ENCODE results near the gene IGFN1. TPM values are rescaled to one million over a fixed set of nuclear protein-coding genes. Genes with fewer than 3 reads are reported as not detected.
"Not testable (repeated sequence)": the region's sequence is repeated elsewhere in the genome, so short reads cannot be mapped to it uniquely, and the experiment has no call there.

IGFN1 gene
- total and polyA plus RNA-seq, 3 donors from 2014 or later = 8.2 to 16.4 (median 12.5) TPM

- no peaks in the 10 kb centered on the region for H3K9me3 ChIP-seq
- H3K27ac ChIP-seq = no peak overlapping the region
- H3K36me3 ChIP-seq (ENCODE audit: low read depth, missing control alignments) = no peaks in the 10 kb centered on the region
- H3K4me1 ChIP-seq = no peaks in the 10 kb centered on the region
- TF ChIP-seq CTCF (IDR thresholded peaks at IDR 0.05) = no peak
- no peak for TF ChIP-seq POLR2A (IDR thresholded peaks at IDR 0.05)
- 84 to 89% methylated on average over 4 of the region's 4 CpGs for WGBS, 2 donors
- no peak overlapping the region for H3K4me3 ChIP-seq
- intact Hi-C loops (cut with DNase I; ENCODE audit: low total_unique reads) = no loop called here
- no peaks in the 10 kb centered on the region for H3K27me3 ChIP-seq
- DNase-seq = no peak
Measured at GRCh38 chr1:201230676-201231075, 40.1 kb downstream of the IGFN1 start.

GRCh38 chr1:201239646-201240045, 49.0 kb downstream of the IGFN1 start:
- H3K4me3 ChIP-seq; DNase-seq; H3K27ac ChIP-seq; intact Hi-C loops (cut with DNase I; ENCODE audit: low total_unique reads); H3K4me1 ChIP-seq; H3K9me3 ChIP-seq; H3K36me3 ChIP-seq (ENCODE audit: low read depth, missing control alignments); H3K27me3 ChIP-seq: not testable (repeated sequence)
- WGBS, 2 donors = 89 to 90% methylated on average over 5 to 11 of the region's 11 CpGs

GRCh38 chr1:201240171-201240570, 49.5 kb downstream of the IGFN1 start:
- WGBS, 2 donors = 72 to 88% methylated on average over 3 of the region's 3 CpGs
- no peak for DNase-seq
- H3K27ac ChIP-seq = no peak overlapping the region
- intact Hi-C loops (cut with DNase I; ENCODE audit: low total_unique reads) = no loop called here
- no peaks in the 10 kb centered on the region for H3K36me3 ChIP-seq (ENCODE audit: low read depth, missing control alignments)
- no peak overlapping the region for H3K4me3 ChIP-seq
- no peaks in the 10 kb centered on the region for H3K4me1 ChIP-seq
- no peaks in the 10 kb centered on the region for H3K27me3 ChIP-seq
- H3K9me3 ChIP-seq = no peaks in the 10 kb centered on the region
- no peak for TF ChIP-seq CTCF (IDR thresholded peaks at IDR 0.05)
- TF ChIP-seq POLR2A (IDR thresholded peaks at IDR 0.05) = no peak

- Histone ChIP-seq H3K4me3 (no peak overlapping the region), H3K36me3 (ENCODE audit: low read depth, missing control alignments) (no peaks in the 10 kb centered on the region), H3K27me3 (no peaks in the 10 kb centered on the region), H3K27ac (no peak overlapping the region), H3K9me3 (no peaks in the 10 kb centered on the region), H3K4me1 (no peaks in the 10 kb centered on the region)
- no peak for DNase-seq
- intact Hi-C loops (cut with DNase I; ENCODE audit: low total_unique reads) = no loop called here
- TF ChIP-seq CTCF (IDR thresholded peaks at IDR 0.05) (no peak), POLR2A (IDR thresholded peaks at IDR 0.05) (no peak)
- 79 to 88% methylated on average over 2 of the region's 2 CpGs for WGBS, 2 donors
Measured at GRCh38 chr1:201241736-201242135, 51.1 kb downstream of the IGFN1 start.

- WGBS, 2 donors = 47 to 60% methylated on average over 1 of the region's 1 CpG
- Histone ChIP-seq H3K9me3 (no peaks in the 10 kb centered on the region), H3K4me1 (no peaks in the 10 kb centered on the region), H3K36me3 (ENCODE audit: low read depth, missing control alignments) (no peaks in the 10 kb centered on the region), H3K4me3 (no peak overlapping the region), H3K27ac (no peak overlapping the region), H3K27me3 (no peaks in the 10 kb centered on the region)
- no peak for DNase-seq
- no peak for TF ChIP-seq CTCF (IDR thresholded peaks at IDR 0.05)
- no peak for TF ChIP-seq POLR2A (IDR thresholded peaks at IDR 0.05)
- intact Hi-C loops (cut with DNase I; ENCODE audit: low total_unique reads) = no loop called here
Measured at GRCh38 chr1:201245082-201245481, 54.5 kb downstream of the IGFN1 start.
